Kidney tubule cell (primary cell): ENCODE results near the gene PGF.

Experiments used
- DNase-seq: peaks from one replicate; pipeline ENCODE4 v3.0.0-alpha.2; 2018; ENCODE audit warnings: low spot score

The PGF gene

GRCh38 chr14:74956280-74957072 is 1.1 kb upstream of the PGF start:
- no peak for DNase-seq

- no peak for DNase-seq
These were observed 556 bp upstream of the PGF start for GRCh38 chr14:74956027-74956279.

GRCh38 chr14:74954947-74955228 is 509 bp downstream of the PGF start:
- no peak for DNase-seq

- no peak for DNase-seq
These were observed 1.0 kb downstream of the PGF start for GRCh38 chr14:74954232-74954946.

GRCh38 chr14:74953686-74954085 is 1.7 kb downstream of the PGF start:
- no peak for DNase-seq

- DNase-seq: no peak
These were observed 2.5 kb downstream of the PGF start for GRCh38 chr14:74952697-74953484.

GRCh38 chr14:74952180-74952665 is 3.2 kb downstream of the PGF start:
- DNase-seq: no peak

- no peak for DNase-seq
These were observed 3.8 kb downstream of the PGF start for GRCh38 chr14:74951443-74952179.

GRCh38 chr14:74950795-74951442 is 4.5 kb downstream of the PGF start:
- no peak for DNase-seq

GRCh38 chr14:74949859-74950573 is 5.4 kb downstream of the PGF start:
- no peak for DNase-seq

- no peak for DNase-seq
These were observed 6.2 kb downstream of the PGF start for GRCh38 chr14:74949191-74949601.

- DNase-seq: peak; percentile 6
These were observed 6.9 kb downstream of the PGF start for GRCh38 chr14:74948228-74949175.

GRCh38 chr14:74947353-74948227 is 7.8 kb downstream of the PGF start:
- DNase-seq: no peak

- no peak for DNase-seq
These were observed 8.6 kb downstream of the PGF start for GRCh38 chr14:74946659-74947281.

GRCh38 chr14:74945852-74946658 is 9.3 kb downstream of the PGF start:
- peak; percentile 66 for DNase-seq

- DNase-seq: peak; percentile 38
These were observed 10.0 kb downstream of the PGF start for GRCh38 chr14:74945261-74945851.

GRCh38 chr14:74942608-74943007 is 12.8 kb downstream of the PGF start:
- no peak for DNase-seq
